ENCODE data around the gene SMLR1. TPM values are rescaled to one million over a fixed set of nuclear protein-coding genes. Genes with fewer than 3 reads are reported as not detected.
A peak's percentile ranks its signal among the peaks of the same experiment; 100 is the strongest.

The SMLR1 gene
- total RNA-seq, 1 experiment from 2014 or later: 0.08 TPM

- POLR2A ChIA-PET: no interaction called here
- ATAC-seq (no peak), DNase-seq (ENCODE audit: low read depth, low spot score) (no peak)
- TF ChIP-seq CTCF (IDR thresholded peaks at IDR 0.05): no peak
- no peak for TF ChIP-seq REST (IDR thresholded peaks at IDR 0.05; ENCODE audit: insufficient read depth in 1 of 2, low read depth in 2 of 2, low read length in 1 of 2)
- no peak for TF ChIP-seq SIN3A (IDR thresholded peaks at IDR 0.05; ENCODE audit: borderline replicate concordance, insufficient read depth, low read depth, low read length)
- TF ChIP-seq POLR2AphosphoS5 (IDR thresholded peaks at IDR 0.05; ENCODE audit: low read depth, low read length): peak; percentile 7; the same call in 1 of the 2 replicates
- TF ChIP-seq TCF7L2 (IDR thresholded peaks at IDR 0.05; ENCODE audit: low read depth, low read length): no peak
- CTCF ChIA-PET: no interaction called here
- Histone ChIP-seq H3K4me3 (ENCODE audit: low read depth in 2 of 2, low read length in 2 of 2) (no peak overlapping the region), H3K9me3 (ENCODE audit: control insufficient read depth, insufficient read depth, low read depth, low read length) (no peaks in the 10 kb centered on the region), H3K4me1 (ENCODE audit: control insufficient read depth, insufficient read depth, low read length) (no peaks in the 10 kb centered on the region), H3K27me3 (ENCODE audit: control insufficient read depth, insufficient read depth, low read length) (no peaks in the 10 kb centered on the region), H3K27ac (ENCODE audit: low read length) (no peak overlapping the region), H3K36me3 (ENCODE audit: control insufficient read depth, insufficient read depth, low read length) (no peaks in the 10 kb centered on the region)
- no TSS peak for BruUV-seq (replicated peaks)
- in situ Hi-C loops (cut with HindIII; ENCODE audit: low pct_unique_long_range_greater_than_20kb, low sequenced_read_pairs) (no loop called here), intact Hi-C loops (cut with micrococcal nuclease; ENCODE audit: unreplicated experiment) (no loop called here)
Measured at GRCh38 chr6:130836055-130836640, 8.9 kb downstream of the SMLR1 start.

GRCh38 chr6:130837067-130837466, 9.9 kb downstream of the SMLR1 start:
- Histone ChIP-seq H3K4me1 (ENCODE audit: control insufficient read depth, insufficient read depth, low read length) (no peaks in the 10 kb centered on the region), H3K9me3 (ENCODE audit: control insufficient read depth, insufficient read depth, low read depth, low read length) (no peaks in the 10 kb centered on the region), H3K27ac (ENCODE audit: low read length) (no peak overlapping the region), H3K36me3 (ENCODE audit: control insufficient read depth, insufficient read depth, low read length) (no peaks in the 10 kb centered on the region), H3K4me3 (ENCODE audit: low read depth in 2 of 2, low read length in 2 of 2) (no peak overlapping the region), H3K27me3 (ENCODE audit: control insufficient read depth, insufficient read depth, low read length) (no peaks in the 10 kb centered on the region)
- BruUV-seq (replicated peaks): no TSS peak
- ChIA-PET POLR2A (no interaction called here), CTCF (no interaction called here)
- DNase-seq (ENCODE audit: low read depth, low spot score): no peak
- ATAC-seq: no peak
- intact Hi-C loops (cut with micrococcal nuclease; ENCODE audit: unreplicated experiment): no loop called here
- in situ Hi-C loops (cut with HindIII; ENCODE audit: low pct_unique_long_range_greater_than_20kb, low sequenced_read_pairs): no loop called here
- no peak for TF ChIP-seq REST (IDR thresholded peaks at IDR 0.05; ENCODE audit: insufficient read depth in 1 of 2, low read depth in 2 of 2, low read length in 1 of 2)
- no peak for TF ChIP-seq SIN3A (IDR thresholded peaks at IDR 0.05; ENCODE audit: borderline replicate concordance, insufficient read depth, low read depth, low read length)

All from Panc1 (cell line).